Heart left ventricle (tissue), 13 donors: ENCODE results near the gene NOL12.

ENCODE experiments used
- CTCF ChIP-seq, 12 donors: fragments of 200-600 bp; sonication (generic) in 4 of 12; IDR thresholded peaks; one replicate each; pipeline versions ENCODE4 v1.5.0 to v1.8.0; 2018 to 2022; ENCODE audit warnings: antibody characterized with exemption in 12 of 12, mild to moderate bottlenecking in 5 of 12
- POLR2A ChIP-seq, 2 donors: fragments of 450-650 bp; IDR thresholded peaks; one replicate each; pipeline ENCODE4 v1.6.1; 2017; ENCODE audit warnings: antibody characterized with exemption in 2 of 2, mild to moderate bottlenecking in 2 of 2, moderate library complexity in 2 of 2
- donor health status: ischemic (EF 13 %, LVEDD 7.1; RV severe dilation, severe dysfunction).
- donor health status: DM: no; HTN: yes; CAD: no.
- donor health status: DM: no; HTN: no; CAD: no.
- donor health status: ischemic (EF 25% LVEDD 6.9; RV normal size, moderate dysfunction).
- donor health status: ischemic (EF 25% LVEDD 5.7; RV mildly dilated, moderate dysfunction).
- donor health status: ischemic (EF 35%, LVEDD 5.7; RV mildly dilated, moderate dysfunction).
- donor health status: nonischemic (EF 11% LVEDD 7.7; RV severe dilation, severe dysfunction).
- donor health status: DM: yes; HTN: yes; CAD: no.
- donor health status: PGD.
- donor health status: ischemic (EF 29% LVEDD 5.4; RV normal size, mild dysfunction).
- donor health status: nonischemic (EF 23%, LVEDD 6.1; RV moderate dilation, normal function).

DNA sequence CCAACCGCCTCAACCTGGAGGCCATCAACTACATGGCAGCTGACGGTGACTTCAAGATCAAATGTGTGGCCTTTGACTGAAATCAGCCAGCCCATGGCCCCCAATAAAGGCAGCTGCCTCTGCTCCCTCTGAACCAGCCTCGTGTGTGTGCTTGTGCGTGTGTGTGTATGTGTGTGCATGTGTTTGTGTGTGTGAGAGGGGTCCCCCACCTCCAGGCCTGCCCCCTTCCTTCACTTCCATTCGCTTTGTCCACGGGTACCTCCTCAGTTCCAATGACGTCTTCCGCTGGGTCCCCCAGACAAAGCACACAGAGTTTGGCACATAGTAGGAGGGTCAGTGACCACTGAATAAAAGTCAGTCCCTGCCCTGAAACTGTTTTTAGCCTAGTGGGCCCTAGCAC lies 6.5 kb upstream of the NOL12 start:
- TF ChIP-seq CTCF (IDR thresholded peaks at IDR 0.05) (no peak), POLR2A (IDR thresholded peaks at IDR 0.05) (no peak)
